Karpas-422 (cell line): Measurements from ENCODE around the gene KCNG1. TPM values are rescaled to one million over a fixed set of nuclear protein-coding genes. Genes with fewer than 3 reads are reported as not detected.

Experiments used
- DNase-seq: peaks from one replicate; pipeline ENCODE4 v3.0.0-alpha.2; 2015
- H2AFZ ChIP-seq: fragments of 200-600 bp; sonication (generic); 2 replicates; pipeline ENCODE4 v1.6.1; 2014; ENCODE audit warnings: antibody characterized with exemption, low read length, mixed read lengths
- H3K27ac ChIP-seq: fragments of 200-600 bp; sonication (generic); 2 replicates; pipeline ENCODE4 v1.5.1; 2014; ENCODE audit warnings: mild to moderate bottlenecking, low read length, moderate library complexity
- H3K27me3 ChIP-seq: fragments of 200-600 bp; sonication (generic); 2 replicates; pipeline ENCODE4 v1.6.1; 2014; ENCODE audit warnings: low read length, mixed read lengths
- H3K36me3 ChIP-seq: fragments of 200-600 bp; sonication (generic); 2 replicates; pipeline ENCODE4 v1.6.1; 2014; ENCODE audit warnings: low read length, mixed read lengths; ENCODE audit not compliant: insufficient read depth
- H3K4me1 ChIP-seq: fragments of 200-600 bp; sonication (generic); 2 replicates; pipeline ENCODE4 v1.6.1; 2014; ENCODE audit warnings: mild to moderate bottlenecking, low read length, mixed read lengths
- H3K4me2 ChIP-seq: fragments of 200-600 bp; sonication (generic); 2 replicates; pipeline ENCODE4 v1.6.1; 2014; ENCODE audit warnings: low read length, low read depth, mild to moderate bottlenecking; ENCODE audit not compliant: poor library complexity, severe bottlenecking
- H3K4me3 ChIP-seq: fragments of 200-600 bp; sonication (generic); 2 replicates; pipeline ENCODE4 v1.5.1; 2014; ENCODE audit warnings: mild to moderate bottlenecking, antibody characterized with exemption, low read length, mixed read lengths
- H3K79me2 ChIP-seq: fragments of 200-600 bp; sonication (generic); 2 replicates; pipeline ENCODE4 v1.6.1; 2014; ENCODE audit warnings: mild to moderate bottlenecking, low read length, mixed read lengths
- H3K9ac ChIP-seq: fragments of 200-600 bp; sonication (generic); 2 replicates; pipeline ENCODE4 v1.6.0; 2014; ENCODE audit warnings: low read length
- H3K9me2 ChIP-seq: fragments of 200-600 bp; sonication (generic), shearing (Covaris generic); replicated peaks from 2 replicates; pipeline ENCODE4 v1.6.0; 2014; ENCODE audit warnings: mild to moderate bottlenecking, low read length, moderate library complexity; ENCODE audit not compliant: insufficient read depth
- H3K9me3 ChIP-seq: fragments of 300-700, 200-600 bp; sonication (generic); 2 replicates; pipeline ENCODE4 v1.6.1; 2014; ENCODE audit warnings: low read length, mixed read lengths
- H4K20me1 ChIP-seq: fragments of 200-600 bp; sonication (generic); 2 replicates; pipeline ENCODE4 v1.6.1; 2014; ENCODE audit warnings: mild to moderate bottlenecking, antibody characterized with exemption, low read length, low read depth; ENCODE audit not compliant: insufficient read depth
- total RNA-seq: library from RNA; depleted of rRNA; stranded (reverse); fragments of >200 nt; shearing (Covaris generic); gene quantifications from 2 replicates; pipeline ENCODE4 v1.2.3, GENCODE V29; 2014; ENCODE audit warnings: low replicate concordance

Gene KCNG1
- total RNA-seq, 1 experiment from 2014 or later: not detected

DNA sequence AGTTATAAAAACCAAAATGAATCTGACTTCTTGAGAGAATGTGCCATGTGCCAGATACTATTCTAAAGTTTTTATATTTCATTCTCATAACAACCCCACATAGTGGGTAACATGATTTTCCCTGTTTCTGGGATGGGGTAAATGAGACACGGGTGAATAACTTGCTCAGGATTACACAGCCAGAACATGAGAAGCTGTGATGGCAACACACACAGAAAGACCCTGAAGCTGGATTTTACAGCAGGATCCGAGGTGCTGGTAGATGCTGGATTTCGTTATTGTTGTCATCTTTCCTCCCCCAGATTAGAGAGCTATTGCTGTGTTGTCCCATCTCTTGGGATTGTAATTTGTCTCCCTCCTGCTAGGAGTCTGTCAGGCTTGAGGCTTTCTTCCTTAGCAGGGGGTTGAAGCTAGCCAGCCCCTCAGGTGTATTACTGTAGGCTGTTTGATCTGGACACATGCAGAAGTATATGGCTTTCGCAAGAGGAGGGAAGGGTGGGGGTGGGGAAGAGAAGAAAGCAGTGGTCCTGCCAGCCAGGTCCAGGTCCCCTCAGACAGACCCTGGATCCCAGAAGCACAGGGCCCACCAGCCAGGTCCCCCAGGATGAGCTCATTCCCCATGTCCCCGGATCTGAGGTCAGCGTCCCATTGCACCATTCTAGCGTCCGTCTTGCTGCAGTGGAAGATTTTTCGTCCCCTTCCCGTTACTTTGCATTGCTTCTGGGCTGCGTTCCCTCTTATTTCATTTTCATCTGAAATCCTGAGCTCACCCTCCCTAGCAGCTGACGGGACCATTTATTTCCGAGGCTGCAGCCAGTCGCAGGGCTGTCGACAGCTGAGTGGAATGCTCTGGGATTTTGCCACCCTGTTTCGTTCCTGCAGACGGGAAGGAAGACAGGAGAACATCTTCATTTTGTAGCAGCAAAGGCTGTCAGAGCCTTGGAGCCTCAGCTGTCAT, 7.3 kb upstream of the KCNG1 start:
- Histone ChIP-seq H3K4me1 (no peaks in the 10 kb centered on the region), H3K27ac (no peak overlapping the region), H3K9me2 (no peaks in the 10 kb centered on the region), H3K9ac (no peak overlapping the region), H3K4me2 (no peak overlapping the region), H3K79me2 (no peaks in the 10 kb centered on the region), H3K9me3 (no peaks in the 10 kb centered on the region), H3K36me3 (no peaks in the 10 kb centered on the region), H3K27me3 (no peaks in the 10 kb centered on the region), H2AFZ (no peak overlapping the region), H4K20me1 (no peaks in the 10 kb centered on the region), H3K4me3 (no peak overlapping the region)
- DNase-seq: no peak

DNA sequence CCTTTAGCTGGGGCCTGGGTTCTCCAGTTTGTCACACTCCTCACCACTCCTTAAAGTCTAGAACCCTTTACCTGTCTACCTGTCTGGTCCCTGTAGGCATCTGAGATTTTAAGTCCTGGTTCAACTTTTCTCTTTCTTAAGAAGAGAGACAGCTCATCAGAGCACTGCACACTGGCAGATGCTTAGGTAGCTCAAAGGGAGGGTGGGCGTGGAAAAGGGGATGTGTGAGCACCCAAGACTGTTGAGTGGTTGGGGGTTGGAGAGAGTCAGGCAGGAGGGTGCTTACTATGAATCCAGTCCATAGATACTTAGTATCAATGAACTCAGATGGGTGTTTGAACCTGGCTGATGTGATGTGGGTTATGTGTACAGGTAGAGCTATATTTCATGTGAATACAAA, 6.6 kb upstream of the KCNG1 start:
- H3K4me1 ChIP-seq: no peaks in the 10 kb centered on the region
- H3K4me3 ChIP-seq: no peak overlapping the region
- H3K9ac ChIP-seq: no peak overlapping the region
- H2AFZ ChIP-seq: no peak overlapping the region
- H3K27me3 ChIP-seq: no peaks in the 10 kb centered on the region
- DNase-seq: no peak
- H3K36me3 ChIP-seq: no peaks in the 10 kb centered on the region
- H3K4me2 ChIP-seq: no peak overlapping the region
- no peaks in the 10 kb centered on the region for H3K9me2 ChIP-seq
- no peaks in the 10 kb centered on the region for H3K79me2 ChIP-seq
- H3K27ac ChIP-seq: no peak overlapping the region
- H4K20me1 ChIP-seq: no peaks in the 10 kb centered on the region
- no peaks in the 10 kb centered on the region for H3K9me3 ChIP-seq

DNA sequence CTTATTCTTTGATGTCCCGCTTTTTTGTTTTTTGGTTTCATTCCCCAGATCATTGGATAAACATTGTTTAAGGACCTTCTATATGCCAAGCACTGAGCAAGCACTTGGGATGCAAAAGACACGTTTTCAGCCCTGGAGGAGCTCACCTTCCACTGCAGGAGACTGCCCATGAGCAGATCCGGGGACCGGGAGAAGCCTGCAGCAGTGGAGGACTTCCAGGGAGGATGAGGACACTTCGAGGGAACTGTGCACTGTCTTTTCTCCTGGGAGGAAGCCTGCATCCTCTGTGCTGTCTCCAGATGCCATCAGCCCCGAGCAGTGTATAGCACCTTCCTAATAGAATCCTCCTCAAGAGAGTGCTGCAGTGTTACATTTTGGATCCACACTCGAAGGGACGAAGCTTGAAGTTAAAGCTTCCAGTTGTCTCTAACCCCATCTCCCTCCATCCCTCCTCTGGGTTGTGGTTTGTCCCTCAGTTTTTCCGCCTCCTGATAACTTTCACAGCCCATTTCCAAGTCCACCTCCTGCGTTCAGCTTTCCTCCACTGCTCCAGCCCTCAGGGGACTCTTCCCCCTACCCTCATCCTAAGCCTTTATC, 5.8 kb upstream of the KCNG1 start:
- Histone ChIP-seq H3K9me3 (no peaks in the 10 kb centered on the region), H3K27me3 (no peaks in the 10 kb centered on the region), H4K20me1 (no peaks in the 10 kb centered on the region), H3K4me2 (no peak overlapping the region), H3K9me2 (no peaks in the 10 kb centered on the region), H3K36me3 (no peaks in the 10 kb centered on the region), H3K9ac (no peak overlapping the region), H3K79me2 (no peaks in the 10 kb centered on the region), H3K27ac (no peak overlapping the region), H3K4me3 (no peak overlapping the region), H2AFZ (no peak overlapping the region), H3K4me1 (no peaks in the 10 kb centered on the region)
- DNase-seq: no peak

DNA sequence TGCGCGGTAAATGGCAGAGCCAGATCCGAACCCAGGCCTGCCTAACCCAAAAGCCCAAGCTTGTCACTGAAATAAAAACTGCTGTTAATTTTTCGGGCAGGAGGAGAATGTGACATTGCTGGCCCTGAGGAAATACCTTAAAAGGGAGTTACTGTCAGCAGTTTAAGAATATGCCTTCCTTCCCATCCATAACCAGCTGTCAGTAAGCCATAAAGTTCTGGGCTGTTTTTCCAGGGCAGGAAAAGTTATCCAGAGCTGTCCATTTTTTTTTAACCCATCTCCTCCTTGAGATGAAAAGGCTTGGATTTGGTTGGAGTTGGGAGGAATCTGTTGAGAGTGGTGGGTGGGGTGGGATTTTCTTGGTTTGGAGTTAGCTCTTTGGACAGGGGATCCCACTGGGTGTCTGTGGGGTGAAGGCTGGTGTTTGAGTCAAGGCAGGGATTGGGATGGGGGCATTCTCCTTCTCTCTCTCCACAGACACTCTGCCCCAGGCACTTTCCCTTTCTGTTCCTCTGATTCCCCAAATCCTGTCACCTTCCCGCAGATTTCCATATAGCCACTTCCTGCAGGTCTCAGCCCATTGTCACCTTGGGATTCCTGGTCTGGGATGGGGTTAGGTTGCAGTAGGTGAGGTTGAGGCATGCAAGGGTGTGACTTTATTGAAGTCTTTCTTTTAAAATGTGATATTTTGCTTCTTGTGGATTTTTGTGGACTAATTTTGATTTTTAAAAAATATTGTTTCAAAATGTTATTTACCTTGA, 4.3 kb upstream of the KCNG1 start:
- Histone ChIP-seq H3K4me3 (no peak overlapping the region), H3K4me2 (no peak overlapping the region), H3K4me1 (no peaks in the 10 kb centered on the region), H3K79me2 (no peaks in the 10 kb centered on the region), H3K27me3 (no peaks in the 10 kb centered on the region), H3K9ac (no peak overlapping the region), H3K27ac (no peak overlapping the region), H3K36me3 (no peaks in the 10 kb centered on the region), H3K9me3 (no peaks in the 10 kb centered on the region), H4K20me1 (no peaks in the 10 kb centered on the region), H3K9me2 (no peaks in the 10 kb centered on the region), H2AFZ (no peak overlapping the region)
- DNase-seq: no peak

DNA sequence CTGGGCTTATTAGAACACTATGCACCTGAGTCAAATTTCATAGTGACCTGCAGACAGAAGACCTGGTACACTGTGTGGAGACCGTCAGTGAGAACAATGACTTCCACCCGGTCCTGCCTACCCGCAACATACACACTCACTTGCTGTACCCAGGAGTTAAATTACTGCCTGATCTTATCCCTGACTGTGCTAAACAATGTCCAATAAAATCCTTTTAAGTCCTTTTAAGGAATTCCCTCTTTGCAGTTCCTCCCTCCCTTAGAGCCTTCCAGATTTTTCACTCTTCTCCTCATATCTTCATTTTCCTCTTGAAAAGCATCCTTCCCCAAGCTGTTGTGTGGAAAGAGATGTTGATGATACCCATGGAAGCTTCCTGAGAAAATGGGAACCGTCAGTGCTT, 3.4 kb upstream of the KCNG1 start:
- no peak overlapping the region for H3K9ac ChIP-seq
- no peaks in the 10 kb centered on the region for H4K20me1 ChIP-seq
- no peak for DNase-seq
- H3K9me2 ChIP-seq: no peaks in the 10 kb centered on the region
- no peak overlapping the region for H2AFZ ChIP-seq
- no peaks in the 10 kb centered on the region for H3K9me3 ChIP-seq
- no peaks in the 10 kb centered on the region for H3K36me3 ChIP-seq
- no peak overlapping the region for H3K4me3 ChIP-seq
- H3K27me3 ChIP-seq: no peaks in the 10 kb centered on the region
- H3K4me1 ChIP-seq: no peaks in the 10 kb centered on the region
- H3K27ac ChIP-seq: no peak overlapping the region
- H3K79me2 ChIP-seq: no peaks in the 10 kb centered on the region
- H3K4me2 ChIP-seq: no peak overlapping the region

DNA sequence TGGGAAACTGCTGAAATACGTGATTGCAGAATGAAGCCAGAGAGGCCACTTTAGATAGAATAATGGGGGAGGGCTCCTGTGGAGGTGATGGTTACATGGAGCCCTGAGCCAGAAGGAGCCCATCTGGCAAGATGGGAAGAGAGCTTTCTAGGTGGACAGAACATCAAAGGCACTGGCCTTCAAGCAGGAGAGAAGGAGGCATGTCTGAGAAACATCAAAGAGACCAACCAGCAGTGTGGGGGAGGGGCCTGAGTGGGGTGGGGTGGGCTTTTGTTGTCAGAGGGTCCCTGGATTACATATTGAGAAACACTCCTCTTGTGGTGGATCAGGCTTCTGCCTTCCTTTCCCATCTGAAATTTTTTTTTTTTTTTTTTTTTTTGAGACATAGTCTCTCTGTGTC, 1.9 kb upstream of the KCNG1 start:
- no peaks in the 10 kb centered on the region for H3K9me3 ChIP-seq
- no peaks in the 10 kb centered on the region for H3K27me3 ChIP-seq
- DNase-seq: no peak
- no peaks in the 10 kb centered on the region for H3K4me1 ChIP-seq
- H4K20me1 ChIP-seq: no peaks in the 10 kb centered on the region
- no peak overlapping the region for H3K4me3 ChIP-seq
- H3K4me2 ChIP-seq: no peak overlapping the region
- no peak overlapping the region for H3K9ac ChIP-seq
- H3K79me2 ChIP-seq: no peaks in the 10 kb centered on the region
- H3K9me2 ChIP-seq: no peaks in the 10 kb centered on the region
- no peaks in the 10 kb centered on the region for H3K36me3 ChIP-seq
- H3K27ac ChIP-seq: no peak overlapping the region
- no peak overlapping the region for H2AFZ ChIP-seq

DNA sequence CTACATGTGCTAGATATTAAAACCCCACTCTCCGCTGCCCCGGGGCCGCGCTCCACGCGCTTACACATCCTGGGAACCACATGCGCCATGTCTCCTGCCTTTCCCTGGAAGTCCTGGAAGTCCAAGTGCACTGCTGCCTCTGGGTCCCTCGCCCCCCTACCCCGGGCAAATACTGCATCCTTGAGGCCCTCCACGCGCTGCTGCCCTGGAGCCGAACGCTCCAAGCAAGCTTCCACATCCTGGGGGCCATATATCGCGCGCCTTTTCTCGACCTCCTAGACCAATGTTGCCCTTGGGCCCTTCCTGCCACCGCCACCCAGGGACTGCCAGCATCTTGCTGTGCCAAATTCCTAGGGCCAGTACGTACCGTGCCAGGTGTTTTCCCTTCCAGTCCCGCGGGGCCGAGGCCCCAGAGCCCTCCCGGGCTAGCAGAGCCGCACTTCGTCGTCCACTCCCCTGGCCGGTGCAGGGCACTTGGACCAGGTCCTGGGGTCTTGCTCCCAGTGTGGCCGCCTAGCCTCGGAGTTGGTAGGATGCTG, 779 bp upstream of the KCNG1 start:
- no peak for DNase-seq
- Histone ChIP-seq H3K4me3 (no peak overlapping the region), H3K4me1 (no peaks in the 10 kb centered on the region), H3K27me3 (no peaks in the 10 kb centered on the region), H3K27ac (no peak overlapping the region), H3K9me2 (no peaks in the 10 kb centered on the region), H3K9ac (no peak overlapping the region), H3K9me3 (no peaks in the 10 kb centered on the region), H3K4me2 (no peak overlapping the region), H3K79me2 (no peaks in the 10 kb centered on the region), H2AFZ (no peak overlapping the region), H3K36me3 (no peaks in the 10 kb centered on the region), H4K20me1 (no peaks in the 10 kb centered on the region)

DNA sequence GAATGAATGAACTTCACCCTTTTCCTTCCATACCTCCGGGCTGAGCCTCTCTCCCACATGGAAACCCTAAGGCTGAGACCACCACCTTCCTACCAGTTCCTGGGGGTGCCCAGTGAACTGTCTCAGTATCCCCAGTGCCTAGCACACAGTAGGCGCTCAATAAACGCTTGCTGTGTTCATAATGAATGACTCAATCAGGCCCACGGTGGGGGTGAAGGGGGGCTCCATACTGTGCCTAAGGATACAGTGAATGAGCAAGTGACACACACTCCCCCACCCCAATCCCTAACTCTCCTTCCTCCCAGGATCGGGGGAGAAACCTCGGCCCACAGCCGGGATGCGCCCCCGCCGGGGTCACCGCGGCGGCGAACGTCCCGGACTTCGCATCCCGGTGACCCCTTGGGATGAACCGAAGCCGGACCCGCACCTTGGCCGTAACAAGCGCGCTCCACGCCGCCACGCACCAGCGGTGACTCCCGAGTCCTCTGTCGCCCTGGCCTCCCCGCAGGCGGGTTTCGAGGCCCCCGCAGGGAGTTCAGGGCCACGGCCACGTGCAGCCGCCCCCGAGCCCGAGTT, 592 bp downstream of the KCNG1 start:
- Histone ChIP-seq H3K27ac (no peak overlapping the region), H3K4me1 (no peaks in the 10 kb centered on the region), H4K20me1 (no peaks in the 10 kb centered on the region), H3K27me3 (no peaks in the 10 kb centered on the region), H3K9me3 (no peaks in the 10 kb centered on the region), H3K79me2 (no peaks in the 10 kb centered on the region), H3K4me2 (no peak overlapping the region), H3K9ac (no peak overlapping the region), H3K36me3 (no peaks in the 10 kb centered on the region), H3K4me3 (no peak overlapping the region), H3K9me2 (no peaks in the 10 kb centered on the region), H2AFZ (no peak overlapping the region)
- DNase-seq: no peak
